Neural progenitor cell (in vitro differentiated cells): ENCODE results near the gene EHMT1.

ENCODE experiments used
- CTCF ChIP-seq: fragments of 200-600 bp; sonication (generic); IDR thresholded peaks from 2 replicates; pipeline ENCODE4 v1.5.1; 2017; ENCODE audit warnings: antibody characterized with exemption, mild to moderate bottlenecking
- EZH2 ChIP-seq: fragments of 200-600 bp; sonication (generic); IDR thresholded peaks from 2 replicates; pipeline ENCODE4 v1.6.1; 2017; ENCODE audit warnings: antibody characterized with exemption, mild to moderate bottlenecking, moderate library complexity
- EZH2phosphoT487 ChIP-seq: fragments of 200-600 bp; sonication (generic); IDR thresholded peaks from 2 replicates; pipeline ENCODE4 v1.6.1; 2017; ENCODE audit warnings: antibody characterized with exemption

- TF ChIP-seq EZH2 (no peak), CTCF (no peak), EZH2phosphoT487 (no peak)
Observed at GRCh38 chr9:137881591-137882505, 263.0 kb downstream of the EHMT1 start.
